Astrocyte (in vitro differentiated cells and primary cell): ENCODE results near the gene CDC6. TPM values are rescaled to one million over a fixed set of nuclear protein-coding genes. Genes with fewer than 3 reads are reported as not detected.

Experiments
- DNase-seq: peaks from one replicate; pipeline ENCODE4 v3.0.0-alpha.2; 2010; ENCODE audit warnings: low read depth
- FAIRE-seq: peaks from 2 replicates; lab custom pipeline; 2011; peaks lifted over from hg19 to GRCh38; lab: Jason Lieb, UNC
- H2AFZ ChIP-seq: 2 replicates; pipeline ENCODE4 v1.6.0; 2012; ENCODE audit warnings: low read depth, low read length, inconsistent platforms
- H3K27ac ChIP-seq: 2 replicates; pipeline ENCODE4 v1.5.1; 2011; ENCODE audit warnings: low read depth, low read length, inconsistent platforms
- H3K27me3 ChIP-seq: 2 replicates; pipeline ENCODE4 v1.6.0; 2011; ENCODE audit warnings: low read length, inconsistent platforms; ENCODE audit not compliant: insufficient read depth
- H3K36me3 ChIP-seq: 2 replicates; pipeline ENCODE4 v1.5.1; 2011; ENCODE audit warnings: low read length, inconsistent platforms; ENCODE audit not compliant: insufficient read depth
- H3K4me1 ChIP-seq: 2 replicates; pipeline ENCODE4 v1.5.1; 2011; ENCODE audit warnings: low read length, inconsistent platforms; ENCODE audit not compliant: insufficient read depth
- H3K4me2 ChIP-seq: 2 replicates; pipeline ENCODE4 v1.6.0; 2012; ENCODE audit warnings: low read length, inconsistent platforms
- H3K4me3 ChIP-seq: 2 replicates; pipeline ENCODE4 v1.5.1; 2011; ENCODE audit warnings: low read depth, mild to moderate bottlenecking, low read length, inconsistent platforms; ENCODE audit not compliant: insufficient read depth
- H3K79me2 ChIP-seq: 2 replicates; pipeline ENCODE4 v1.6.0; 2012; ENCODE audit warnings: mild to moderate bottlenecking, low read length, inconsistent platforms; ENCODE audit not compliant: insufficient read depth
- H3K9ac ChIP-seq: 2 replicates; pipeline ENCODE4 v1.6.0; 2012; ENCODE audit warnings: mild to moderate bottlenecking, low read length, inconsistent platforms
- H3K9me3 ChIP-seq: 2 replicates; pipeline ENCODE4 v1.5.1; 2012; ENCODE audit warnings: low read depth, mild to moderate bottlenecking, low read length, inconsistent platforms; ENCODE audit not compliant: insufficient read depth
- H4K20me1 ChIP-seq: 2 replicates; pipeline ENCODE4 v1.6.0; 2012; ENCODE audit warnings: low read length, inconsistent platforms; ENCODE audit not compliant: insufficient read depth
- H3K27ac Mint-ChIP-seq: one replicate; pipeline ENCODE4 v1.8.0; 2021; ENCODE audit warnings: mild to moderate bottlenecking, mixed read lengths; ENCODE audit not compliant: unreplicated experiment
- H3K27me3 Mint-ChIP-seq: one replicate; pipeline ENCODE4 v1.8.0; 2021; ENCODE audit warnings: low read depth, mixed read lengths; ENCODE audit not compliant: unreplicated experiment
- H3K36me3 Mint-ChIP-seq: one replicate; pipeline ENCODE4 v1.8.0; 2021; ENCODE audit warnings: low read depth, mixed read lengths; ENCODE audit not compliant: unreplicated experiment
- H3K4me1 Mint-ChIP-seq: one replicate; pipeline ENCODE4 v1.8.0; 2021; ENCODE audit warnings: low read depth, mixed read lengths; ENCODE audit not compliant: unreplicated experiment
- H3K4me3 Mint-ChIP-seq: one replicate; pipeline ENCODE4 v1.8.0; 2021; ENCODE audit warnings: mild to moderate bottlenecking, moderate library complexity, mixed read lengths; ENCODE audit not compliant: unreplicated experiment
- H3K9me3 Mint-ChIP-seq: one replicate; pipeline ENCODE4 v1.8.0; 2021; ENCODE audit warnings: mild to moderate bottlenecking, mixed read lengths; ENCODE audit not compliant: unreplicated experiment
- CTCF ChIP-seq: IDR thresholded peaks from 2 replicates; pipeline ENCODE4 v1.5.1; 2011; ENCODE audit warnings: low read depth, mild to moderate bottlenecking, inconsistent platforms, low read length, moderate library complexity; ENCODE audit not compliant: insufficient read depth
- EZH2 ChIP-seq: IDR thresholded peaks from 2 replicates; pipeline ENCODE4 v1.6.1; 2012; ENCODE audit warnings: mild to moderate bottlenecking, low read length, inconsistent platforms; ENCODE audit not compliant: insufficient read depth
- total RNA-seq: library from RNA; stranded (reverse); gene quantifications from 2 replicates; pipeline ENCODE4 v1.2.1, GENCODE V29; 2021

Gene CDC6
- total RNA-seq, 1 donor from 2014 or later = 14.4 TPM

GRCh38 chr17:40242774-40243173 lies 44.9 kb upstream of the CDC6 start:
- H3K27ac ChIP-seq = no peak overlapping the region
- H3K4me1 Mint-ChIP-seq = no peaks in the 10 kb centered on the region
- H3K27ac Mint-ChIP-seq = no peak overlapping the region
- no peaks in the 10 kb centered on the region for H3K9me3 Mint-ChIP-seq
- H3K36me3 Mint-ChIP-seq = peaks cover 2% of the 10 kb centered on the region
- peaks cover 71% of the 10 kb centered on the region for H3K79me2 ChIP-seq
- H3K27me3 Mint-ChIP-seq = no peaks in the 10 kb centered on the region
- no peak overlapping the region for H3K4me2 ChIP-seq
- no peaks in the 10 kb centered on the region for H3K4me1 ChIP-seq
- H4K20me1 ChIP-seq = peaks cover 78% of the 10 kb centered on the region
- no peaks in the 10 kb centered on the region for H3K9me3 ChIP-seq
- FAIRE-seq = no peak
- no peak overlapping the region for H2AFZ ChIP-seq
- H3K4me3 Mint-ChIP-seq = no peak overlapping the region
- no peak for TF ChIP-seq CTCF
- no peak for TF ChIP-seq EZH2
- no peak overlapping the region for H3K4me3 ChIP-seq
- no peaks in the 10 kb centered on the region for H3K36me3 ChIP-seq
- no peak for DNase-seq
- H3K27me3 ChIP-seq = no peaks in the 10 kb centered on the region
- no peak overlapping the region for H3K9ac ChIP-seq

- H3K9ac ChIP-seq = no peak overlapping the region
- H3K4me2 ChIP-seq = no peak overlapping the region
- H3K27ac ChIP-seq = no peak overlapping the region
- Mint-ChIP-seq H3K27ac (no peak overlapping the region), H3K9me3 (no peaks in the 10 kb centered on the region), H3K4me1 (peaks cover under 1% of the 10 kb centered on the region), H3K4me3 (no peak overlapping the region), H3K36me3 (peaks cover 4% of the 10 kb centered on the region), H3K27me3 (no peaks in the 10 kb centered on the region)
- no peaks in the 10 kb centered on the region for H3K9me3 ChIP-seq
- DNase-seq (no peak), FAIRE-seq (no peak)
- no peaks in the 10 kb centered on the region for H3K4me1 ChIP-seq
- H3K79me2 ChIP-seq = peaks cover 80% of the 10 kb centered on the region
- TF ChIP-seq EZH2 (no peak), CTCF (no peak)
- H3K27me3 ChIP-seq = no peaks in the 10 kb centered on the region
- H3K36me3 ChIP-seq = no peaks in the 10 kb centered on the region
- H4K20me1 ChIP-seq = peaks cover 82% of the 10 kb centered on the region
- no peak overlapping the region for H2AFZ ChIP-seq
- H3K4me3 ChIP-seq = no peak overlapping the region
Measured at GRCh38 chr17:40243761-40244160, 43.9 kb upstream of the CDC6 start.

GRCh38 chr17:40244255-40244654 lies 43.4 kb upstream of the CDC6 start:
- no peak for TF ChIP-seq EZH2

More at GRCh38 chr17:40244255-40244654, 43.4 kb upstream of the CDC6 start:
- FAIRE-seq (no peak), DNase-seq (no peak)
- no peak overlapping the region for H3K4me3 ChIP-seq
- H3K9ac ChIP-seq = no peak overlapping the region
- Mint-ChIP-seq H3K36me3 (peaks cover 4% of the 10 kb centered on the region), H3K27ac (no peak overlapping the region), H3K4me1 (peaks cover 6% of the 10 kb centered on the region), H3K27me3 (no peaks in the 10 kb centered on the region), H3K9me3 (no peaks in the 10 kb centered on the region), H3K4me3 (no peak overlapping the region)
- H4K20me1 ChIP-seq = peaks cover 85% of the 10 kb centered on the region
- no peak overlapping the region for H3K4me2 ChIP-seq
- H3K4me1 ChIP-seq = no peaks in the 10 kb centered on the region
- peaks cover 85% of the 10 kb centered on the region for H3K79me2 ChIP-seq
- no peak overlapping the region for H2AFZ ChIP-seq
- no peaks in the 10 kb centered on the region for H3K27me3 ChIP-seq
- H3K27ac ChIP-seq = no peak overlapping the region
- H3K9me3 ChIP-seq = no peaks in the 10 kb centered on the region
- no peaks in the 10 kb centered on the region for H3K36me3 ChIP-seq
